ENCODE data around the gene ARAP3.
A peak's percentile ranks its signal among the peaks of the same experiment; 100 is the strongest.
"Not testable (repeated sequence)": the region's sequence is repeated elsewhere in the genome, so short reads cannot be mapped to it uniquely, and the experiment has no call there.

The ARAP3 gene, protein sequence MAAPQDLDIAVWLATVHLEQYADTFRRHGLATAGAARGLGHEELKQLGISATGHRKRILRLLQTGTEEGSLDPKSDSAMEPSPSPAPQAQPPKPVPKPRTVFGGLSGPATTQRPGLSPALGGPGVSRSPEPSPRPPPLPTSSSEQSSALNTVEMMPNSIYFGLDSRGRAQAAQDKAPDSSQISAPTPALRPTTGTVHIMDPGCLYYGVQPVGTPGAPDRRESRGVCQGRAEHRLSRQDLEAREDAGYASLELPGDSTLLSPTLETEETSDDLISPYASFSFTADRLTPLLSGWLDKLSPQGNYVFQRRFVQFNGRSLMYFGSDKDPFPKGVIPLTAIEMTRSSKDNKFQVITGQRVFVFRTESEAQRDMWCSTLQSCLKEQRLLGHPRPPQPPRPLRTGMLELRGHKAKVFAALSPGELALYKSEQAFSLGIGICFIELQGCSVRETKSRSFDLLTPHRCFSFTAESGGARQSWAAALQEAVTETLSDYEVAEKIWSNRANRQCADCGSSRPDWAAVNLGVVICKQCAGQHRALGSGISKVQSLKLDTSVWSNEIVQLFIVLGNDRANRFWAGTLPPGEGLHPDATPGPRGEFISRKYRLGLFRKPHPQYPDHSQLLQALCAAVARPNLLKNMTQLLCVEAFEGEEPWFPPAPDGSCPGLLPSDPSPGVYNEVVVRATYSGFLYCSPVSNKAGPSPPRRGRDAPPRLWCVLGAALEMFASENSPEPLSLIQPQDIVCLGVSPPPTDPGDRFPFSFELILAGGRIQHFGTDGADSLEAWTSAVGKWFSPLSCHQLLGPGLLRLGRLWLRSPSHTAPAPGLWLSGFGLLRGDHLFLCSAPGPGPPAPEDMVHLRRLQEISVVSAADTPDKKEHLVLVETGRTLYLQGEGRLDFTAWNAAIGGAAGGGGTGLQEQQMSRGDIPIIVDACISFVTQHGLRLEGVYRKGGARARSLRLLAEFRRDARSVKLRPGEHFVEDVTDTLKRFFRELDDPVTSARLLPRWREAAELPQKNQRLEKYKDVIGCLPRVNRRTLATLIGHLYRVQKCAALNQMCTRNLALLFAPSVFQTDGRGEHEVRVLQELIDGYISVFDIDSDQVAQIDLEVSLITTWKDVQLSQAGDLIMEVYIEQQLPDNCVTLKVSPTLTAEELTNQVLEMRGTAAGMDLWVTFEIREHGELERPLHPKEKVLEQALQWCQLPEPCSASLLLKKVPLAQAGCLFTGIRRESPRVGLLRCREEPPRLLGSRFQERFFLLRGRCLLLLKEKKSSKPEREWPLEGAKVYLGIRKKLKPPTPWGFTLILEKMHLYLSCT (N-terminal part only)
- 4.4 to 11.5 (median 7.8) reads per million in 4 donors for total RNA-seq

DNA sequence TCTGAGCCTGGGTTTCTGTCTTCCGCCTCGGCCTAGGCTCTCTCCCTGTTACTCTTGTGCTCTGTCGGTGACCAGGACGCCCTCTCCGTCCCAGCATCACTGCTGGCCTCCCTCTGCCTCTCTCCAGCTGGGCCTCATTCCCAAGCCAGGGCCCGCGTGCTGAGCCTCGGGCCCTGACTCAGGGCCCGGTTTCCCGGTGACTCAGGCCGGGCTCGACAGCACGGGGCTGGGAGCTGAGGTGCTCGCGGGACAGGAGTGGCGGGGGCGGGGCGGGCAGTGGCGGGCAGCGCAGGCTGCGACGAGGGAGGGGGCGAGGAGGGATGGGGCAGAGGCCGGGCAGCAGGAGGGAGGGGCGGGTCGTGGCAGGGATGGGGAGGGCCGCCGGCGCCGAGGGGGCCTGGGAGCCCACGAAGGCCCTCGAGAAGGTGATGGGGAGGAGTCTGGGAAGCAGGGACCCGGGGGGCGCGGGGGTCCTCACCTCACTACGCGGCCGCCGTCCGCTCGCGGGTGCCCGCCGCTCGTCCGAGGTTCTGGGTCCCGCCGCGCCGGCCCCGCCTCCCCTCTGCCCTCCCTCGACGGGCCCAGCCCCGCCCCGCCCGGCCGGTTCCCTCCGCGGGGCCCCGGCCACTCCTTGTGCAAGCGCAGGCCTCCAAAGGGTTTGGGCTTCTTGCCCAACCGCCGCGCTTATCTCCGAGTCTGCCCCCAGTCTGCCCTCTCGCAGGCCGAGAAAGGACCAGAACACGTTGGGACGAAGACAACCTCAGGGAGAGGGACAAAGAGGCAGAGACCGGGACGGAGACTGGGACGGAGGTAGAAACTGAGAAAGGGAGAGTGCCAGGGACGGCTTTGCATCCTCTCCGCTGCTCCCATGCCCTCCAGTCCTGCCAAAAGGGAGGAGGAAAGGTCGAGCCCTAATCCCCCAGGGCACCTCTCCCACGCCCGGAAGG is at the start of gene ARAP3:
Gene ARAP3 (minus strand): TSS at position 536 of the 947 bp plus-strand sequence. CDS start 1,744 bp downstream, outside the sequence.
- DNase-seq: peak in 3 of 5 donors; percentile 34 to 49 (median 37)

DNA sequence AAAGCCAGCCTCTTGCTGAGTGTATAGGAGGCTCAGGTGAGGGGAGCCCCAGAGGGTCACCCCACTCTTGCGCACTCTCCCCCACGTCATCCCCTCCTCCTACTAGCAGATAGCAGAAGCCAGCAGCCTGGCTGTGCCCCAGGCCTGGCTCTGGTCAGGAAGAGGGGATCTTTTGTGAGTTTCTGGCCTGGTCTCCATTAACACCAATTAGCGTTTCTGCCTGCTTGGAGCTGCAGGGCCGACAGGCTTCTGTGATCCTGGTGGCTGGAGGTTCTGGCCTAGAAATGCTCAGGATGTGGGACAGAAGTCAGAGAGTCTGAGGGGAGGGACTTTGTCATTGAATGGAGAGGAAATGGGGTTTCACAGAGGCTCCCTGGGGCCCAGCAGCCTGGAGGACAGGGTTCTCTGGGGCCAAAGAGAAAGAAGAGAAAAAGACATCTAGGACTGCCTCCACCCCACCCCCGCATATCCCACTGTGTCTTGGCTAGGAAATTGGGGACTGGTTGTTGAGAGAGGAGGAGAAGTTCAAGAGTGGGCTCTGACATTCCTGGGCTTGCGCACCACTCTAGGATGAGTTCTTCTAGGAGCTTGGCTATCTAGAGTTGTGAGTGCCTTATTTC is 47.5 kb upstream of the ARAP3 start:
- DNase-seq: no peak

DNA sequence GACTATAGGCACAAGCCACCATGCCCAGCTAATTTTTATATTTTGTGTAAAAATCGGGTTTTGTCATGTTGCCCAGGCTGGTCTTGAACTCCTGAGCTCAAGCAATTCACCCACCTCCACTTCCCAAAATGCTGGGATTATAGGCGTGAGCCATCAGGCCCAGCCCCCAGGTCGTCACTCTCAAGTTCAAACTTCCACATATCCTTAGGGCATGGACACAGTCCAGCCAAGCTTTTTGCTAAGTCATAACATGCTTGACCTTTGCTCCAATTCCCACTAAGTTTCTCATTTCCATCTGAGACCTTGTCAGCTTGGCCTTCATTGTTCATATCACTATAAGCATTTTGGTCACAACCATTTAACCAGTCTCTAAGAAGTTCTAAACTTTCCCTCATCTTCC is 43.9 kb upstream of the ARAP3 start:
- no peak for DNase-seq

DNA sequence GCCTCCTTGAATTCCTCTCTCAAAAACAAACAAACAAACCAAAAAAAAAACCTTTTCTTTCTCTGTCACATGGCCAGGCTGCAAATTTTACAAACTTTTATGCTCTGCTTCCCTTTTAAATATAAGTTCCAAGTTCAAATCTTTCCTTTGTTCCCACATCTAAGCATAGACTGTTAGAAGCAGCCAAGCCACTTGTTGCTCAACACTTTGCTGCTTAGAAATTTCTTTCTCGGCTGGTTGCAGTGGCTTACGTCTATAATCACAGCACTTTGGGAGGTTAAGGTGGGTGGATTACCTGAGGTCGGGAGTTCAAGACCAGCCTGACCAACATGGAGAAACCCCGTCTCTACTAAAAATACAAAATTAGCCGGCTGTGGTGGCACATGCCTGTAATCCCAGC is 43.1 kb upstream of the ARAP3 start:
- DNase-seq: not testable (repeated sequence)

DNA sequence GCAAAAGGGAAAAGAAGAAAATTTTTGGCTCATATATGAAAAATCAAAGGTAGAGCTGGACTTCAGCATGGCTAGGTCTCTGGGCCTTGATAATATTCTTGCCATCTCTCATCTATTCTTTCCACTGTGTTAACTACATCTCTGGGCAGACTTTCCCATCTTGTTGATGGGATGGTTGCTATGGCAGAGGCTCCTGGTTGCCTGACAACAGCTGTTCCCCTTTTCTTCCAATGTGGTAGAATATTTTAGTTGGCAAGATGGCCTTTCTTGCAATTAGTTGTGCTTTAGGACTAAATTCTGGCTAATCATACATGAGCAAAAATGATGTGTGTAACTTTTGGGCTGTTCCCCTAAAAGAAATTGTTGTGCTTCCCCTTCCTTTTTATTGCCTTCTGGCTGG is 40.2 kb upstream of the ARAP3 start:
- no peak for DNase-seq

DNA sequence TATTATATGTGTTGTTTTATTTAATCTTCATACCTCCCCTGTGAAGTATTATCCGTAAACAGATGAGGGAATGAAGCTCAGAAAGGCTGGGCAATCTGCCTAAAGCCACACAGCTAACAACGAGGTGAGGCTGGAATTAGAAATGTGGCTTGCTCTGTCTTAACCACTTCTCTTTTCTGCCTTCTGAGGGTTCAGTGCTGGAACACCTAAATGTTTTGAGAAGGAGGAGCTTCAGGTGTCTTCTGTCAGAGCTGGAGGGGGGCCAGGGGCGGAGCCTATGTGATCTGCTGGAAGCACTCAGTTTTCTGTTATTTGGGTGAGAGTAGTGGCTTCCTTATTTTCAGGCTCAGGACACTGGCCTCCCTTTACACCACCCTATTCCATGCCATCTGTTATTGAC is 35.0 kb upstream of the ARAP3 start:
- no peak for DNase-seq

DNA sequence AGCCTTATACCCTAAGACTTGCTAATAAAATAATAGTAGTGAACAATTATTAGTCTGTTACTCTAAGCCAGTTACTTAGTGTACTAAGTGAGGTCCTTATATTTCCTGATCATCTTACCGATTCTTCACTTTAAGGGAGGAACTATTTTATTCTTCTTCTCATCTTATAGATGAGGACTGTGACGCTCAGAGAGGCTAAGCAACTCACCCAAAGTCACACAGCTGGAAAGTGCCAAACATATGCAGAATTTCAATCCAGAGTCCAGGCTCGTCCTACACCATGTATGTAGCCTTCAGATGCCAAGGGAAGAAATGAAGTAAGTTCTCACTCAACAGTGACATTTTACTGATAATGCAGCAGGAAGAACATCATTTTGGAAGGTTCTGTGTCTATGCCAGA is 34.4 kb upstream of the ARAP3 start:
- DNase-seq: no peak

DNA sequence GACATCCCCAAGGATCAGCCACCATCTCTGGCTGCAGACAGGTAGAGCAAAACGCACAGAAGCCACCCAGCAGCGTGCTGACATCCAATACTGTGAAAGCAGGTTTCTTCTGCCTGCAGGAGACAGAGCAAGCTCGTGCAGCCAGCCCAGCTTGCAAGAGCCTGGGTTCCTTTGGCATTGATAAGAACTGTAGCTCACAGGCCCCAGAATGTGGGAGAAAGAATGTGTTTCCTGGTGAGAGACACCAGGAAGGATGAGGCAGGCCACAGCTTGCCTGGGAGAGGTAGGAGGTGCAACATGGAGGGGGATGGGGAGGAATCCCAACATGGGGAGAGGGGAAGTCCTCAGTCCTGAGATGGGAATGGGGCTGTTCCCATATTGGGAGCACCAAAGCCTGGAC is 34.0 kb upstream of the ARAP3 start:
- no peak for DNase-seq

DNA sequence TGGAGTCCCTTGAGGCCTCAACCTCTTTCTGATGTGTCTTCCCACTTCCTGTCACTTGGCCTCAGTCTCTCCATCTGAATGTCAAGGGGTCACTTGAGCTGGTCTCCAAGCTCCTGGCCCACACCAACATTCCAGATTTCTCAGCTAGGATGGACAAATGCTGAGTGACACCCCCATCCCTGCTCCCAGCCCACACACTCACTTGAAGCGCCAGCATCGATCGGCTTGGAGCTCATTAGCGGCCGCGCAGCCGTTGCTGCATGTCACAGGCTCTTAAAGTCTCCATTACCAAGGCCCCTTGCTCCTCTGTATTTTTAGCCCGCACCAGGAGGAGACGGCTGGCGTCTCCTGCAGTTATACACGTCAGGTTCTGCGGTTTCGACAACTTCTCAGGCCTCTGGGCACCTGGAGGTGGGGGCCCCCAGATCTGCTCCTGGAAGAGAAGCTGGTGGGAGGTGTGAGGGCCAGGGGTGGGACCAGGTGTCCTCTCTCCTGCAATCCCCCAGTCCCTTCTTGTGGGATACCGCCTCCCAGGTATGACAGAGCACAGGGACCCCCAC is 33.4 kb upstream of the ARAP3 start:
- no peak for DNase-seq

DNA sequence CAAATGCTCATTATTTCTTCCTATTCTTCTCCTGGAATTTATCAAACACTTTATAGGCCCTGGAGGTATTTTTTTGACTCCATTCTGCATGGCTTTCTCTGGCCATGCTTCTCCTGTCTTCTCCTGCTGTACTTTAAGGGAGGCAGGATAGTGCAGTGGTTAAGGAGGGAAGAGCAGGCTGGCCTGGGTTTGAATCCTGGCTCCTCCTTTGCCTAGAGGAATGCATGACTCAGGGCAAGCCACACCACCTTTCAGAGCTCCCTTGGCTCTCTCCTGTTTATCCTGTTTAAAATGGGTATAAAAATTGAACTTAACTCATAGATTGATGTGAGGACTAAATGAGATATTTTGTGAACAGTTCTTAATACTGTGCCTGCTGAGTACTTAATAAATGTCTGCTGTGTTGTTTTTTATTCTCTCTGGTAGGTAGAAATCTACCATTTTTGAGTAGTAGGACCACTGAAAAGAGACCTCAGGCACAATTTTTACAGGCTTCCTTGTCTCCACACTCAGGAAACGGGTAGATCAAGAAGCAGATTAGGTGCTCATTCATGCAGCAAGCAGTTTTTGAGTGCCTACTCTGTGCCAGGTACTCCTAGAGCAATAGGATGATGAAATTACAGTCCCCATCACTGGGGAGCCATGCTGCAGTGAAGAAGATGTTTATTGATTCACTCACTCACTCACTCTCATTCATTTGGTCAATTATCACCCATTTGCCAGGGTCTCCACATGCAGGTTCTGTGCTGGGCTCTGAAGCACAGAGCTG is 32.7 kb upstream of the ARAP3 start:
- no peak for DNase-seq

DNA sequence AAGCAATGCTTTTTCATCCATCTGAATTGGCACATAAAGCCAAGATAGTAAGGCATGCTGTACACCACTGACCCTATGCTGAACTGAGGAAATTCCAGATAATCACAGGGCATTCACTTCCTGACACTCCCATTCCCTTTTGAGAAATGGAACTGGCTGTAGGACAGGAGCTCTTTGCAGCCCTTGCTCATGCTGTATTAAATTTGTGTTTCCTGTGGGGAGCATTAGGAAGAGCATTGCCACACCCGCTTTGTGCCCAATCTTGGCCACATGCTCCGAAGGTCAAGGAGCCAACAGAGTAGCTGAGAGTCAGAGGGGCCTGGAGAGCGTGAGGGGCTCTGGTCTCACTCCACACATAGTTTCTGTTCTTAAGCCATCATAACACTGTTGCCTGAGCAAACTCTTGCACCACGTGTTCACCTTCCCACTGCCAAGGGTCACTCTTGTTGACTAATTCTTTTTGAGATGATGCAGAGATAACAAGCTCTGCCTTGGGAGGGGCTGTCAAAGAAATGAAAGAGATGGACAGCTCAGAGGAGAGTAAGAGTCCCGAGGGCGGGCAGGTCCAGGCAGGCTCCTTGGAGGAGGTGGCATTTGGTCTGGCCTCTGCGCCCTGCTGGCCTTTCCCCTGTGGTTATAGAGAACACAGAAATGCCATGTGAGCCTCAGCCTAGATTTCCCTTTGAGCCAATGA is 31.7 kb upstream of the ARAP3 start:
- no peak for DNase-seq

DNA sequence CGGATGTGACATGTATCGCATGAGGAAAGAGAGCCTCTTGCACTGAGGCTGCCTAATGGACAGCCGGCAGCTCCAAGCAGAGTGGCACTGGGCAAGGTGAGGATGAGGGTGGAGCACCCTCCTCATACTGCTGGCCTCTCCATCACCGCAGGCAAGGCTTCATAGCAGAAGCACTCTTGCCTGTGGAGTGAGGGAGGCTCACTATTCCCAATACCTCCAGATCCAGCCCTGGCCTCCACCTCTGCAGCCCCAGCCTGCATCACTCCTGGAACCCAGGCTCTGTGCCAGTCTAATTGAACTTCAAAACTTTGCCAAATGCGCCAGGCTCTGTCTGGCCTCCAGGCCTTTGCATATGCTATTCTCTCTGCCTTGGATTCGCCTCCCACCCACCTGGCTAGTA is 29.7 kb upstream of the ARAP3 start:
- DNase-seq: no peak

DNA sequence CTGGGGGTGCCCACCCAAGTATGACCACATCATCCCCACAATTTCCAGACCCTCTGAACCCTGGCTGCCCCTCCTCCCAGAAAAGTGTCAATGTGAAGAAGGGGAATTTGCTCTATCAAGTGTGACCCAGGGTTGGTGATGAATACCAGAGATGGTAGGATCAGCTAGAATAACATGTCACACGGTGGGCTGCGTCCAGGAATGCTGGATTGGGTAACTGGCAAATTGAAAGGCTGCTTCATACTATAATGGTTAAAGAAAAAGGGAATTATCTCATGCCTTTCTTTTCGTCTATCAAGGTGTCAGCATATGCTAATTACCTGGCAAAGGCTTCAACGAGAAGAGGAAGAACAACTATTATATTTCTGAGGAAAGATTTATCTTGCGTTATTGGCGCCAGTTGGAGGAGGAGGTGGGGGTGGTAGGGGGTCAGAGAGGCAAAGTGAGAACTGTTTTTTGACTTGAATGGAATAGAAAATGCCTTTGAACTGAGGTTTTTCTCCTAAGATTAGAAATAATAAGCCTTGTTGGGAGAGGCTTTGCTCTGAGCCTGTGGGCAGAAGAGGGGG is 27.8 kb upstream of the ARAP3 start:
- DNase-seq: no peak

DNA sequence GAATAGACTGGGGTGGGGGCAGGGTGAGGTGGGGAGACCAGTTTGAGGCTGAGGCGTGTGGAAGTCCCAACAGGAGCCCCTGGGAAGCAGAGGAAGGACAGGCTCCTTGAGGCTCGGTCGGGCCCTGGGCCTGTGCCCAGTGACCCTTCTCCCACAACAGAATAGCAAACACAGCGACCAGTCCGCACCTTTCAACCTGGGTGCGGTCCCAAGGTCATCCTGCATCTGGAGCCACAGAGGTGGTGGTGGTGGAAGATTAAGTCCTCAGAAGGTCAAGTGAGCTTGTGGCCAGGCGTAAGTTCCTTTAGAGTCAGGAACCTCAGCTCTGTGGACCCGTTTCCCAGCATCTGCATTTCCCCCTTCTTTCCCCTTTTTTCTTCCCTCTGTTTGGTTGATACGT is 26.0 kb upstream of the ARAP3 start:
- no peak for DNase-seq

DNA sequence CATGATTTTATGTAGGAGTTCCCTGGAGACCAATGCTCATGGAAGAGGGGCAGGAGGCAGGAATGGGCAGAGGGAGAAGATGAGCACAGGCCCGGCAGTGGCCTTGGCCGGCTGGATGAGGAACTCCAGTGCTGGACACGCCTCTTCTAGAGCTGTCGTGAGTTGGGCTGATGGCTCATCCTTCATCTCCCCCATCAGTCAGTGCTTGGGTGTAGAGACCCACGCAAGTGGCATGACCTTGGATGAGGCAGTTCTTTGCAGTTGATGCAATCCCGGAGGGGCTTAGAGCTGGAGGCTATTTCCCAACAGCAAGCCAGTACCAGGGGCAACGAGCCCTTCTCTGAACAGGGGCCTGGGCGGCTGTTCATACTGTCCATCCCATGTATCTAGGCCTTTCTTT is 25.5 kb upstream of the ARAP3 start:
- DNase-seq: no peak

DNA sequence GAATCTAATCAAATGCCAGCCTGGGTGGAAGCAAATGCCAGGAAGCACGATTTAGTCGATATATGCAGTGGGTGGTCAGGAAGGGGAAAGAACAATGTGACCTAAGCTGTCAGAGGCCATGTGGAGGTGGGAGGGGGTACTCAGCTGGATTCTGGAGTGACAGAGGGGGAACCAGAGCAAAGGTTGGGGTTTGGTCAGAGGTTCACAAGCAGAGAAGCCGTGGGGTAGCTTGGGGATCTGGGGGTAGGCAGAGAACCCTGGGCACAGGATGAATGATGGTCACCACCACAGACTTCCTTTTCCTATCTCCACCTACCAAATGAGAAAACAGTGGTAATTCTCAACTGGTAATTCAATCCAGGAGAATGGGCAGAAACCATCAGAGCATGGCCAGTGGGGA is 24.1 kb upstream of the ARAP3 start:
- DNase-seq: no peak

DNA sequence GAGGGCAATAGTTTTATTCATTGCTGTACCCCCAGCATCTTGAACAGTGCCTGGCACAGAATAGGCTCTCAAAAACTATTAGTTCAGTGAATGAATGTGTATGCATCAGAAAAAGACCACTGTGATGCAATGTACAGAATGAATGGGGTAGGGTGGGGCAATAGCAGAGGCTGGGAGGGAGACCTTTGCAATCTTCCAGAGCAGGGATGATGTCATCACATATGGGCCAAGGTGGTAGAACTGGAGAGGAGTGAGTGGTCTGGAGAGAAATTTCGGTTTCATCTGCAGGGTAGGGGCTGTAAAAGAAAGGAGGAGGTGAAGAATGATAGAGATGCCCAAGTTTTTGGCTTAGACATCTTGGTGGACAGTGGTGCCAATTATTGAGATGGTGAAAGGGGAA is 23.4 kb upstream of the ARAP3 start:
- no peak for DNase-seq

DNA sequence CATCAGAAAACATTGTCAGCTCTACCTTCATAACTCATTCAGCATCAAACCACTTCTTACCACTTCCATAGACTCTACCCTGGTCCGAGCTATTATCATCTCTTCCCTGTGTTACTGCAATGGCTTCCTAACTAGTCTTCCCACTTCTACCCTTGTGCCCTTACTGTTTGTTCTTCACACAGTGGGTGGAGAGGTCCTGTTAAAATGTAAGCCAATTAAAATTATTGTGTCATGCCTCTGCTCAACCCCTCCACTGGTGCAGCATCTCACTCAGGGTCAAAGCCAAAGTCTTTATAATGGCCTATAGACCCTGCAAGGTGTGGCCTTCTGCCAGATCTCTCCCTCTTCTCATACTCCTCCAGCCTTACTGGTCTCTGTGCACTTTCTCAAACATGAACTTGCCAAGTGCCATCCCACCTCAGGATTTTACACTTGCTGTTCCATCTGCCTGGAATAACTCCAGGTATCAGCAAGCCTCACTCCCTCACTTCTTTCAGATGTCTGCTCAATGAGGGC is 22.8 kb upstream of the ARAP3 start:
- DNase-seq: no peak

DNA sequence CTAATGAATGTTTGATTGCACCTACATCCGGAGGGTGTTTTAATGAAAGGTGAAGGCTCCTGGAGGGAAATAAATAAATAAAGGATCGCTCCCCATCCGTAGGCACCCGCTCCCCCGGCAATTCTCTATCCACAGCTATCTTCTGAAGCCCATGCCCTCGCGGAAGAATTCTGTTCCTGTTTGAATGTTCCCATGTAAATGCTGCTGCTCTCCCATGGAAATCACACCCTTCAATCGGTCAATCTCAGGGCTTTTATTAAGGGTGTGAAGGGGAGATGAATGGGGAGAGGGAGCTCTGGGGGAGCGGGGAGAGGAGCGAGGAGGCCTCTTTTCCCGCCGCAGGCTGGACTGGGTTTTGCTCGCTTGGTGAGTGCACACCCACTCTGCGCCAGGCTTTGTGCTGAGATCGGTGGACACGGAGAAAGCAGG is 21.1 kb upstream of the ARAP3 start:
- DNase-seq: no peak
